Chondrocyte (in vitro differentiated cells): Measurements from ENCODE around the gene PPP2R5C. TPM values are rescaled to one million over a fixed set of nuclear protein-coding genes. Genes with fewer than 3 reads are reported as not detected.
A peak's percentile ranks its signal among the peaks of the same experiment; 100 is the strongest.

Experiments
- DNase-seq: peaks from one replicate; pipeline ENCODE4 v3.0.0; 2021; ENCODE audit warnings: mixed read lengths, low spot score
- H3K27ac Mint-ChIP-seq: one replicate; pipeline ENCODE4 v1.8.0; 2021; ENCODE audit warnings: mild to moderate bottlenecking, moderate library complexity, mixed read lengths; ENCODE audit not compliant: unreplicated experiment
- H3K27me3 Mint-ChIP-seq: 2 replicates; pipeline ENCODE4 v1.8.0; 2021; ENCODE audit warnings: low read depth, mixed read lengths
- H3K36me3 Mint-ChIP-seq: 2 replicates; pipeline ENCODE4 v1.8.0; 2021; ENCODE audit warnings: low read depth, mixed read lengths
- H3K4me1 Mint-ChIP-seq: 2 replicates; pipeline ENCODE4 v1.8.0; 2021; ENCODE audit warnings: low read depth, mild to moderate bottlenecking, mixed read lengths
- H3K4me3 Mint-ChIP-seq: one replicate; pipeline ENCODE4 v1.8.0; 2021; ENCODE audit warnings: mild to moderate bottlenecking, moderate library complexity, mixed read lengths; ENCODE audit not compliant: unreplicated experiment
- H3K9me3 Mint-ChIP-seq: 2 replicates; pipeline ENCODE4 v1.8.0; 2021; ENCODE audit warnings: low read depth, mixed read lengths
- CTCF ChIP-seq: fragments of 200-600 bp; sonication (generic); IDR thresholded peaks from 2 replicates; pipeline ENCODE4 v1.5.0; 2021; ENCODE audit warnings: antibody characterized with exemption, mild to moderate bottlenecking, moderate library complexity
- total RNA-seq: library from RNA; stranded (reverse); gene quantifications from 3 replicates; pipeline ENCODE4 v1.2.1, GENCODE V29; 2021

The PPP2R5C gene
- total RNA-seq, 1 donor from 2014 or later, result 95.0 TPM

DNA sequence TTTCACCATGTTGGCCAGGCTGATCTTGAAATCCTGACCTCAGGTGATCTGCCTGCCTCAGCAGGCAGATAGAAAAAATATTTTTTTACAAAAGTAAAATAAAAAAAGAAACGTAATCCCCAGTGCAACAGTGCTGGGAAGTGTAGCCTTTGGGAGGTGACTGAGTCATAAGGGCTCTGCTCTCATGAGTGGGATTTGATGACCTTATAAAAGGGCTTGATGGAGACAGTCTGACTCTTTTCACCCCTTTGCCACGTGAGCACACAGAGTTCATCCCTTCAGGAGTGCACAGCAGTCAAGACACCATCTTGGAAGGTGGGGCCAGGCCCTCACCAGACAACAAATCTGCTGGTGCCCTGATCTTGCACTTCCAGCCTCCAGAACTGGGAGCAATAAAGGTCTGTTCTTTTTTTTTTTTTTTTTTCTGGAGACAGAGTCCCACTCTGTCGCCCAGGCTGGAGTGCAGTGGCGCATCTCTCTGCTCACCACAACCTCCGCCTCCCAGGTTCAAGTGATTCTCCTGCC, 178.2 kb downstream of the PPP2R5C start:
- DNase-seq, result peak; percentile 21
- H3K36me3 Mint-ChIP-seq, result no peaks in the 10 kb centered on the region
- H3K27ac Mint-ChIP-seq, result no peak overlapping the region
- no peak overlapping the region for H3K4me3 Mint-ChIP-seq
- H3K27me3 Mint-ChIP-seq, result peaks cover 15% of the 10 kb centered on the region
- TF ChIP-seq CTCF, result no peak
- no peaks in the 10 kb centered on the region for H3K4me1 Mint-ChIP-seq
- no peaks in the 10 kb centered on the region for H3K9me3 Mint-ChIP-seq

- no peak overlapping the region for H3K27ac Mint-ChIP-seq
- no peak overlapping the region for H3K4me3 Mint-ChIP-seq
- peaks cover 11% of the 10 kb centered on the region for H3K27me3 Mint-ChIP-seq
- TF ChIP-seq CTCF, result no peak
- H3K4me1 Mint-ChIP-seq, result peaks cover 13% of the 10 kb centered on the region
- no peak for DNase-seq
- H3K36me3 Mint-ChIP-seq, result no peaks in the 10 kb centered on the region
- H3K9me3 Mint-ChIP-seq, result no peaks in the 10 kb centered on the region
Observed at GRCh38 chr14:101944451-101944850, 182.9 kb downstream of the PPP2R5C start.

GRCh38 chr14:101945171-101945570, 183.7 kb downstream of the PPP2R5C start:
- H3K27ac Mint-ChIP-seq, result no peak overlapping the region
- no peak for DNase-seq
- H3K27me3 Mint-ChIP-seq, result peaks cover 11% of the 10 kb centered on the region
- no peaks in the 10 kb centered on the region for H3K9me3 Mint-ChIP-seq
- no peak overlapping the region for H3K4me3 Mint-ChIP-seq
- H3K4me1 Mint-ChIP-seq, result peaks cover 14% of the 10 kb centered on the region
- TF ChIP-seq CTCF, result no peak
- H3K36me3 Mint-ChIP-seq, result no peaks in the 10 kb centered on the region

DNA sequence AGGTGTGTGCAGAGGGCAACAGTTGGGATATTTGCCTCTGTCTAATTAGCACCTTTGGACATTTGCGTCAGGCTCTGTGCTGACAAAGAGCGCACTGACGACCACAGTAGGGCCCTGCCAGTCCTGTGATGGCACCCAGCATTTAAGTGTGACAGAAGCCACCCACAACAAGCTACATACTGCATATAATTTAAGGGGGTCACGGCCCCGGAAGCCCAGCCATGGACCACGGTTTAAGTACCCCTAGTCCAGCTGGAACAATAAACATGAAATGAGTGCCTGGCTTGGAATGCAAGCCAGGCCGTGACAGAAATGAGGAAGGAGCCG, 186.0 kb downstream of the PPP2R5C start:
- H3K27ac Mint-ChIP-seq, result peak overlapping the region; percentile 100
- H3K27me3 Mint-ChIP-seq, result peaks cover 3% of the 10 kb centered on the region
- no peak for TF ChIP-seq CTCF
- H3K36me3 Mint-ChIP-seq, result no peaks in the 10 kb centered on the region
- no peaks in the 10 kb centered on the region for H3K9me3 Mint-ChIP-seq
- no peak for DNase-seq
- peaks cover 14% of the 10 kb centered on the region for H3K4me1 Mint-ChIP-seq
- H3K4me3 Mint-ChIP-seq, result peak overlapping the region; percentile 91

DNA sequence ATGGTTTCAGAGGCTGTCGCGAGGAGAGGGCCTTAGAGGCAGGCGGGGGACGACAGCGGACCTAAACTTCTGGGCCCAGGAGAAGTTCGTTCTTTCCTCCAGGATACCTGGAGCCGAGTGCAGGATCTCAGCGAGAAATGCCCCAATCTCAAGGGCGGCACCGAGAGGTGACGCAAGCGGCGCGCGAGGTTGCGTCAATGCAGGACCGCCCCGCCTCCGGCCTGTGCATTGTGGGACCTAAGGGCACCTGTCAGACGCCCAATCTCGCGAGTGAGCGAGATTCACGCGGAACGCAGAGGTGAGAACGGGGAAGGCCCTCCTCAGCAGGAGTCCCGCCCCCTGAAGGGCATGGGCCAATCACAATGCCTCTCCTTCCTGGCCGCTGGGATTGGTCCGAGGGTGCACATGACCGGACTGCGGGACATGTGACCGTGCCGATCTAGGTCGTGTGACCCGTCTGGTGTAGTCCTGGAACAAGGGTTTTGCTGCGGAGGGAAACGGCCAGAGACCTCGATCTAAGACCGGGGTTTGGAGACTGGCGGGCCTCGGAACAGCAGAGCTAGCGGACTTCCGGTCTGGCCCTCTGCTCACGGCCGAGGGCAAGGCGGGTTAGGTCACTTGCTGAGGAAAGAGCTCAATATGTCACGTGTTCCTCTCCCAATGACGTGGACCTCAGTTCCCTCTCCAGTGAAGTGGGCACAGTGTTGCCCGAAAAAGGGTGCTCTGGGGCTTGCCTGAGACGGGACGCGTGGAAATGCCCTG, 186.6 kb downstream of the PPP2R5C start:
- no peak for TF ChIP-seq CTCF
- peak overlapping the region; percentile 100 for H3K27ac Mint-ChIP-seq
- peak overlapping the region; percentile 92 for H3K4me3 Mint-ChIP-seq
- peaks cover 14% of the 10 kb centered on the region for H3K4me1 Mint-ChIP-seq
- no peaks in the 10 kb centered on the region for H3K27me3 Mint-ChIP-seq
- DNase-seq, result peak; percentile 100
- H3K9me3 Mint-ChIP-seq, result no peaks in the 10 kb centered on the region
- H3K36me3 Mint-ChIP-seq, result no peaks in the 10 kb centered on the region
